ENCODE data around the gene CACNA1I. TPM values are rescaled to one million over a fixed set of nuclear protein-coding genes. Genes with fewer than 3 reads are reported as not detected.
A peak's percentile ranks its signal among the peaks of the same experiment; 100 is the strongest.

The CACNA1I gene
- total and polyA plus RNA-seq, 7 donors: 0.01 to 0.14 (median 0.04) TPM; not detected in 2

- Histone ChIP-seq H3K4me3 (peak overlapping the region; percentile 99), H3K27ac (peak overlapping the region; percentile 5), H3K27me3 (ENCODE audit: insufficient read depth in 3 of 3, low read length in 2 of 3) (no peaks in the 10 kb centered on the region), H3K4me1 (peaks cover 42% of the 10 kb centered on the region), H3K9me3 (no peaks in the 10 kb centered on the region), H3K36me3 (ENCODE audit: insufficient read depth in 1 of 2, low read depth in 1 of 2) (peaks cover 0 to 18% of the 10 kb centered on the region in 2 donors)
- DNase-seq (no peak), ATAC-seq (no peak)
- TF ChIP-seq CTCF (IDR thresholded peaks at IDR 0.05): no peak
- intact Hi-C loops (cut with DNase I): loop anchor here (5.0 to 10.0 kb wide), 2 partner anchors 814 to 816 kb away; partner anchors contain the start of gene ADSL (in 2 of the 2)
- WGBS, 3 donors: 28 to 34% (median 32%) methylated on average over 9 of the region's 9 CpGs
Observed at GRCh38 chr22:39530692-39531331, 39.7 kb upstream of the CACNA1I start.

- no peaks in the 10 kb centered on the region for H3K9me3 ChIP-seq
- WGBS, 3 donors: 0 to 1% (median 0%) methylated on average over 66 to 67 of the region's 67 CpGs
- H3K4me3 ChIP-seq: peak within 1 kb of the TSS; percentile 99
- no peak for TF ChIP-seq CTCF (IDR thresholded peaks at IDR 0.05)
- peaks cover 0 to 18% of the 10 kb centered on the region in 2 donors for H3K36me3 ChIP-seq (ENCODE audit: insufficient read depth in 1 of 2, low read depth in 1 of 2)
- intact Hi-C loops (cut with DNase I): loop anchor here (5.0 to 10.0 kb wide), 2 partner anchors 812 to 815 kb away; partner anchors contain the start of gene ADSL (in 2 of the 2)
- ATAC-seq (peak; percentile 90 to 91 (median 90)), DNase-seq (peak; percentile 99 to 100)
- H3K27ac ChIP-seq: peak within 1 kb of the TSS; percentile 97
- H3K4me1 ChIP-seq: peaks cover 42% of the 10 kb centered on the region
- no peaks in the 10 kb centered on the region for H3K27me3 ChIP-seq (ENCODE audit: insufficient read depth in 3 of 3, low read length in 2 of 3)
Observed at GRCh38 chr22:39532215-39533073, 38.1 kb upstream of the CACNA1I start, which contains the start of gene RPS19BP1. RPS19BP1 (minus strand) TSS chr22:39532748; CDS start chr22:39532738, 10 bp downstream.

- ATAC-seq (no peak), DNase-seq (peak in 1 of 2 donors; percentile 51)
- Histone ChIP-seq H3K4me3 (no peak overlapping the region), H3K27ac (no peak overlapping the region), H3K4me1 (peaks cover 32% of the 10 kb centered on the region), H3K36me3 (ENCODE audit: insufficient read depth in 1 of 2, low read depth in 1 of 2) (peaks cover 0 to 18% of the 10 kb centered on the region in 2 donors), H3K9me3 (no peaks in the 10 kb centered on the region), H3K27me3 (ENCODE audit: insufficient read depth in 3 of 3, low read length in 2 of 3) (no peaks in the 10 kb centered on the region)
- intact Hi-C loops (cut with DNase I): loop anchor here (1.0 to 10.0 kb wide), 4 partner anchors 490 to 813 kb away; partner anchors contain the start of gene ADSL (in 2 of the 2)
- 81 to 88% (median 82%) methylated on average over 12 of the region's 12 CpGs for WGBS, 3 donors
- no peak for TF ChIP-seq CTCF (IDR thresholded peaks at IDR 0.05)
Observed at GRCh38 chr22:39534092-39534506, 36.5 kb upstream of the CACNA1I start.

GRCh38 chr22:39534591-39535356 is 35.8 kb upstream of the CACNA1I start:
- no peaks in the 10 kb centered on the region for H3K27me3 ChIP-seq (ENCODE audit: insufficient read depth in 3 of 3, low read length in 2 of 3)
- no peaks in the 10 kb centered on the region for H3K9me3 ChIP-seq
- ATAC-seq (peak; percentile 10 to 46 (median 27)), DNase-seq (peak; percentile 86 to 90)
- H3K36me3 ChIP-seq (ENCODE audit: insufficient read depth in 1 of 2, low read depth in 1 of 2): peaks cover 0 to 13% of the 10 kb centered on the region in 2 donors
- H3K4me1 ChIP-seq: peaks cover 26% of the 10 kb centered on the region
- H3K4me3 ChIP-seq: peak overlapping the region; percentile 16
- intact Hi-C loops (cut with DNase I): loop anchor here (1.0 to 10.0 kb wide), 6 partner anchors 273 to 813 kb away; partner anchors contain the start of gene ADSL (in 2 of the 2)
- WGBS, 3 donors: 7 to 12% (median 10%) methylated on average over 25 to 41 of the region's 41 CpGs
- H3K27ac ChIP-seq: no peak overlapping the region
- peak; percentile 89 for TF ChIP-seq CTCF (IDR thresholded peaks at IDR 0.05)

All from psoas muscle (tissue), 8 donors.